Right atrium auricular region (tissue), 2 donors: Measurements from ENCODE around the gene FCGBP. TPM values are rescaled to one million over a fixed set of nuclear protein-coding genes. Genes with fewer than 3 reads are reported as not detected.

Experiments
- DNase-seq: peaks from one replicate; pipeline ENCODE4 v3.0.0-alpha.2; 2019; ENCODE audit warnings: low spot score
- H3K27ac ChIP-seq, 2 donors: fragments of 200-600 bp; sonication (generic); 1 replicate in 1 of 2; 2 replicates in 1 of 2; pipeline ENCODE4 v1.5.1; 2016 to 2019
- H3K27me3 ChIP-seq, 2 donors: fragments of 200-600 bp; sonication (generic); one replicate each; pipeline versions ENCODE4 v1.5.1 to v1.6.0; 2017 to 2019
- H3K36me3 ChIP-seq: fragments of 200-600 bp; sonication (generic); one replicate; pipeline ENCODE4 v1.5.1; 2016
- H3K4me1 ChIP-seq, 2 donors: fragments of 200-600 bp; sonication (generic); one replicate each; pipeline versions ENCODE4 v1.5.1 to v1.6.0; 2017 to 2019
- H3K4me3 ChIP-seq, 2 donors: fragments of 200-600 bp; sonication (generic); 1 replicate in 1 of 2; 2 replicates in 1 of 2; pipeline ENCODE4 v1.5.1; 2017 to 2019; ENCODE audit warnings: mild to moderate bottlenecking in 1 of 2, moderate library complexity in 1 of 2
- H3K9me3 ChIP-seq, 2 donors: fragments of 200-600 bp; sonication (generic); one replicate each; pipeline ENCODE4 v1.5.1; 2019
- total RNA-seq, 2 donors: library from RNA; depleted of rRNA; stranded (reverse); fragments of >200 nt; gene quantifications; one replicate each; pipeline ENCODE4 v1.1.0, GENCODE V29; 2016
- TF ChIP-seq, protein P1 (sequence below), 2 donors: fragments of 200-600 bp; sonication (generic); IDR thresholded peaks; one replicate each; pipeline ENCODE4 v1.5.1; 2019; ENCODE audit warnings: antibody characterized with exemption in 2 of 2

Gene FCGBP
- total RNA-seq, 2 donors from 2014 or later: 3.6 to 45.5 TPM

DNA sequence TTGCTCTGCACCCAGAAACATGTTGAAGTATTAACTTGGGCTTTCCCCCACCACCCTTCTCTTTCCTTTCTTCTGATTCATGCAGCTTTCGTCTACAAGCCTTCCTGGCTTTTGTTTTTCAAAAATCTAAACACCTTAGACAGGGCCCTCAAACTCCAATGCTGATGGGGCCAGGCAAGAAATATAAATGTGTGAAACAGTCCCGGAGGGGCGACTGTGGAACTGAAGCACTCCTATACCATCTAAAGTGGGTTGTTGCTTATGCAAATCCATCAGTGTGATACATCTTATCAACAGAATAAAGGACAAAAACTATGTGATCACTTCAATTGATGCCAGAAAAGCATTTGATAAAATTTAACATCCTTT, 6.1 kb downstream of the FCGBP start:
- Histone ChIP-seq H3K9me3 (peaks cover 0 to 12% of the 10 kb centered on the region in 2 donors), H3K4me1 (no peaks in the 10 kb centered on the region), H3K27ac (no peak overlapping the region), H3K36me3 (no peaks in the 10 kb centered on the region), H3K27me3 (no peaks in the 10 kb centered on the region), H3K4me3 (no peak overlapping the region)
- no peak for DNase-seq
- TF ChIP-seq, protein P1, sequence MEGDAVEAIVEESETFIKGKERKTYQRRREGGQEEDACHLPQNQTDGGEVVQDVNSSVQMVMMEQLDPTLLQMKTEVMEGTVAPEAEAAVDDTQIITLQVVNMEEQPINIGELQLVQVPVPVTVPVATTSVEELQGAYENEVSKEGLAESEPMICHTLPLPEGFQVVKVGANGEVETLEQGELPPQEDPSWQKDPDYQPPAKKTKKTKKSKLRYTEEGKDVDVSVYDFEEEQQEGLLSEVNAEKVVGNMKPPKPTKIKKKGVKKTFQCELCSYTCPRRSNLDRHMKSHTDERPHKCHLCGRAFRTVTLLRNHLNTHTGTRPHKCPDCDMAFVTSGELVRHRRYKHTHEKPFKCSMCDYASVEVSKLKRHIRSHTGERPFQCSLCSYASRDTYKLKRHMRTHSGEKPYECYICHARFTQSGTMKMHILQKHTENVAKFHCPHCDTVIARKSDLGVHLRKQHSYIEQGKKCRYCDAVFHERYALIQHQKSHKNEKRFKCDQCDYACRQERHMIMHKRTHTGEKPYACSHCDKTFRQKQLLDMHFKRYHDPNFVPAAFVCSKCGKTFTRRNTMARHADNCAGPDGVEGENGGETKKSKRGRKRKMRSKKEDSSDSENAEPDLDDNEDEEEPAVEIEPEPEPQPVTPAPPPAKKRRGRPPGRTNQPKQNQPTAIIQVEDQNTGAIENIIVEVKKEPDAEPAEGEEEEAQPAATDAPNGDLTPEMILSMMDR (IDR thresholded peaks at IDR 0.05): no peak

DNA sequence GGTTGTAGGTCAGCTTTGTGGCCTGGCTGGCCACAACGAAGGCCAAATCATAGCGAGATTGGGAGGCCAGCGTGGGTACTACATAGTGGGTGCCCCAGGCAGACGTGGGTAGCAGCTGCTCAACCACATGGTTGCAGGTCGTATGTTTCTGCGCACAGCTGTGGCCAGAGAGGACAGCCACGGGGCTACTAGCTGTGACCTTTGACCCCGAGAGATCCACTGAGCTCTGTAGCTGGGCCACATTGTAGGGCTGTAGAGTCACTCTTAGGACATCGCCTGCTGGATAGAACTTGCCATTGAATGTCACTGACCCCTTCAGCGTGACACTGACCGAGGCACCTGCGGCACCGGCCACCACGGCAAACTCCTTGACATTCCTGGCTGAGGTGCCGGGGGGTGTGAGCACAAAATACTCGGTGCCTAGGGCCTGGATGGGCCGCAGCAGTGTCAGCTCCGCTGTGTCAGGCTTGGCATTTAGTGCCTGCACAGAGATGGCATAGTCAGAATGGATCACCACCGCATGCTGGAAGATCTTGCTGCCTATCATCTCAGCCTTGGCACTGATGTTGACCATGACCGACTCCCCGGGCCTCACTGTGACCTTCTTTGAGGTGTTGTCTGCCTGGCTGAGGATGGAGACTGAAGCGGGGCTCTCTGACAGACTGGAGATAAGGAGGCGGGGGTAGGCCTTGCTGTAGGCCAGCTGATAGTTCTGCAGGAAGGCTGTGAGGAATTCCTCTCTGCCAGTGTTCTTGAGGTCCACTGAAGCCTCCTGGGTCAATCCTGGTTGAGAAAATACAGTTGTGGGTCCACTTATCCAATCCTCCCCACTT, 6.7 kb downstream of the FCGBP start:
- Histone ChIP-seq H3K9me3 (peaks cover 0 to 12% of the 10 kb centered on the region in 2 donors), H3K27me3 (no peaks in the 10 kb centered on the region)

DNA sequence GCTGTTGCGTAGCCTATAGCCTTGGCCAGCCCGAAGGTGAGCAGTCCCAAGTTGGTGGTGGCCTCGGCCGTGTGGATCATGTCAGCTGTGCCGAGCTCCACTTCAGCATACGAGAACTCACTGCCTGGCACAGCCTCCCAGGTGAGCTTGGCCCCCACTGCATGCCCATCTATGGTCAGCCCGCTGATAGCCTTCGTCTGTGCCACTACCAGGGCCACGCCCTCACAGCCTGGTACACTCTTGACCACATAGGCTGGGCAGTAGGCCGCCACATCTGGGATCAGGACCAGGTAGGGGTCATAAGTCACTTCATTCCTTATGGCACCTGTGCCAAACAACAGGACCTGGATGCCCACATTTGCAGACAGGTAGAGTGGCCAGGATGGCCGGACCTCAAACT, 7.4 kb downstream of the FCGBP start:
- Histone ChIP-seq H3K27ac (no peak overlapping the region), H3K4me1 (no peaks in the 10 kb centered on the region), H3K4me3 (no peak overlapping the region), H3K27me3 (no peaks in the 10 kb centered on the region), H3K9me3 (peaks cover 0 to 12% of the 10 kb centered on the region in 2 donors), H3K36me3 (no peaks in the 10 kb centered on the region)
- no peak for DNase-seq
- TF ChIP-seq, protein P1 (IDR thresholded peaks at IDR 0.05): no peak

More for the DNA sequence above, 6.7 kb downstream of the FCGBP start:
- no peak for DNase-seq
- Histone ChIP-seq H3K27ac (no peak overlapping the region), H3K4me3 (no peak overlapping the region), H3K4me1 (no peaks in the 10 kb centered on the region), H3K36me3 (no peaks in the 10 kb centered on the region)
- TF ChIP-seq, protein P1 (IDR thresholded peaks at IDR 0.05): no peak

DNA sequence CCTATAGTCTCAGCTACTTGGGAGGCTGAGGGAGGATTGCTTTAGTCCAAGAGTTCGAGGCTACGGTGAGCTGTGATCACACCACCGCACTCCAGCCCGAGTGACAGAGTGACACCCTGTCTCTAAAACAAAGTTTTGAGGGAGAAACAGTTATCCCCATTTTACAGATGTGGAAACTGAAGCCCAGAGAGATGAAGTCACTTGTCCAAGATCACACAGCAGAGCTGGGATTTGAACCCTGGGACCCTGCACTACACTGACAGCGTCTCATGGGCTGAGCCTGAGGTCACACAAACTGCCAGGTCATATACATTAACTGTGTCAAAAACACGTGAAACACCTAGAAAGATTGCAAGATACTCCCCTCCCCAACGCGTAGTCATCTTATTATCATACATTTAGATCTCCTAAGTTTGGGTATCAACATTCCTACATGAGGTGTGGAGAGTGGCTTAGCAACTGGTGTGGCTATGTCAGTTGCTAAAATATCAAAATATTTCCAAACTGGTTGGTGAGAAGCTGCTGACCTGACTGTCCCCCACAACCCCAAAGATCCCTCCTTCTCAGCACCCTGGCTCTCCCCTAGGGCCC, 8.2 kb downstream of the FCGBP start:
- H3K36me3 ChIP-seq: no peaks in the 10 kb centered on the region
- H3K4me1 ChIP-seq: no peaks in the 10 kb centered on the region
- DNase-seq: no peak
- H3K4me3 ChIP-seq: no peak overlapping the region
- no peaks in the 10 kb centered on the region for H3K27me3 ChIP-seq
- no peak overlapping the region for H3K27ac ChIP-seq
- TF ChIP-seq, protein P1 (IDR thresholded peaks at IDR 0.05): no peak
- H3K9me3 ChIP-seq: peaks cover 0 to 12% of the 10 kb centered on the region in 2 donors

DNA sequence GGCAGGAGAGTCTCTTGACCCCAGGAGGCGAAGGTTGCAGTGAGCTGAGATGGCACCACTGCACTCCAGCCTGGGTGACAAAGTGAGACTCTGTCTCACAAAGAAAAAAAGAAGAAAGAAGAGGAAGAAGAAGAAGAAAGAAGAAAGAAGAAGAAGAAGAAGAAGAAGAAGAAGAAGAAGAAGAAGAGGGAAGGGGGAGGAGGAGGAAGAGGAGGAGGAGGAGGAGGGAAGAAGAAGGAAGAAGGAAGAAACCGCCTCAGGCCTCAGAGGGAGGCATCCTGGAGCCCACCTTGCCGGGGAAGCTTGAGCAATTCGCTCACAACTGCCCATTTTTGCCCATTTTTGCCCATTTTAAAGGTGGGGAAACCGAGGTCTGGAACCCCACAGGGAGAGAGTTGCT, 9.5 kb downstream of the FCGBP start:
- H3K4me1 ChIP-seq: no peaks in the 10 kb centered on the region
- TF ChIP-seq, protein P1 (IDR thresholded peaks at IDR 0.05): no peak
- H3K36me3 ChIP-seq: no peaks in the 10 kb centered on the region
- no peak for DNase-seq
- H3K27me3 ChIP-seq: no peaks in the 10 kb centered on the region
- H3K27ac ChIP-seq: no peak overlapping the region
- H3K4me3 ChIP-seq: no peak overlapping the region
- peaks cover 0 to 11% of the 10 kb centered on the region in 2 donors for H3K9me3 ChIP-seq
